GM12878 (cell line): ENCODE results near the gene UTP3.

ENCODE experiments used
- HDAC6 ChIP-seq: fragments of 200-600 bp; sonication (generic); IDR thresholded peaks from one replicate; pipeline ENCODE4 v1.8.0; 2017; ENCODE audit warnings: antibody characterized with exemption; ENCODE audit not compliant: unreplicated experiment
- STAT1 ChIP-seq: fragments of 450-650 bp; conservative IDR thresholded peaks from 2 replicates; pipeline ENCODE4 v1.6.1; 2014; ENCODE audit warnings: antibody characterized with exemption, mild to moderate bottlenecking

- TF ChIP-seq STAT1, result no peak
- no peak for TF ChIP-seq HDAC6
Measured at GRCh38 chr4:70705183-70706043, 17.1 kb downstream of the UTP3 start.
